HepG2 (cell line): ENCODE measurements around the gene CST4. TPM values are rescaled to one million over a fixed set of nuclear protein-coding genes. Genes with fewer than 3 reads are reported as not detected.

Experiments used
- FOSL2 ChIP-seq: sonication (generic); formaldehyde crosslinking; IDR thresholded peaks from 2 replicates; pipeline ENCODE4 v1.4.0; 2020; ENCODE audit warnings: missing genetic modification reagents
- HMGA1 ChIP-seq: sonication (generic); formaldehyde crosslinking; conservative IDR thresholded peaks from 2 replicates; pipeline ENCODE4 v1.4.0; 2020; ENCODE audit warnings: missing genetic modification reagents
- LCORL ChIP-seq, 2 experiments: fragments of 450-650 bp in 1 of 2; sonication (generic) in 1 of 2; formaldehyde crosslinking in 1 of 2; IDR thresholded peaks; 2 replicates each; pipeline versions ENCODE4 v1.5.0 to v1.6.1; 2017 to 2020; ENCODE audit warnings: antibody characterized with exemption in 1 of 2, missing genetic modification reagents in 1 of 2
- POGZ ChIP-seq: sonication (generic); formaldehyde crosslinking; IDR thresholded peaks from 2 replicates; pipeline ENCODE4 v1.4.0; 2020; ENCODE audit warnings: mild to moderate bottlenecking, missing genetic modification reagents
- SMARCC2 ChIP-seq: fragments of 450-650 bp; IDR thresholded peaks from 2 replicates; pipeline ENCODE4 v1.6.1; 2017; ENCODE audit warnings: antibody characterized with exemption, mild to moderate bottlenecking
- ZBTB1 ChIP-seq: sonication (generic); formaldehyde crosslinking; IDR thresholded peaks from 2 replicates; pipeline ENCODE4 v1.4.0; 2020; ENCODE audit warnings: missing genetic modification reagents, borderline replicate concordance
- ZFY ChIP-seq: sonication (generic); formaldehyde crosslinking; IDR thresholded peaks from 2 replicates; pipeline ENCODE4 v1.4.0; 2020; ENCODE audit warnings: missing genetic modification reagents
- ZNF619 ChIP-seq: sonication (generic); formaldehyde crosslinking; IDR thresholded peaks from 2 replicates; pipeline ENCODE4 v1.4.0; 2020; ENCODE audit warnings: mild to moderate bottlenecking, missing genetic modification reagents
- ZNF781 ChIP-seq: sonication (generic); formaldehyde crosslinking; IDR thresholded peaks from 2 replicates; pipeline ENCODE4 v1.5.1; 2020; ENCODE audit warnings: borderline replicate concordance, mild to moderate bottlenecking, missing genetic modification reagents; ENCODE audit errors: not compliant biosample characterization
- ZNF879 ChIP-seq: sonication (generic); formaldehyde crosslinking; IDR thresholded peaks from 2 replicates; pipeline ENCODE4 v1.8.1; 2023; ENCODE audit warnings: missing genetic modification reagents
- polyA plus RNA-seq, 8 experiments: library from polyadenylated mRNA; depleted of rRNA in 3 of 8; stranded (reverse) in 7 of 8; unstranded in 1 of 8; fragments of >200 nt; fragmentation: Illumina TruSeq in 4 of 8; extraction: Trizol in 4 of 8; gene quantifications; 2 replicates each; pipeline versions ENCODE4 v1.2.1 to v1.2.3, GENCODE V29; 2011 to 2016; ENCODE audit warnings: low read depth in 4 of 8, missing spikeins in 1 of 8, mixed read lengths in 1 of 8; ENCODE audit not compliant: insufficient read depth in 1 of 8
- total RNA-seq, 5 experiments: library from RNA; depleted of rRNA; stranded (reverse); fragments of >200 nt; fragmentation: Illumina TruSeq; extraction: Trizol; gene quantifications; 2 replicates each; pipeline ENCODE4 v1.2.3, GENCODE V29; 2016; ENCODE audit warnings: low read depth in 1 of 5
- TF ChIP-seq, protein P1 (sequence below): sonication (generic); formaldehyde crosslinking; IDR thresholded peaks from 2 replicates; pipeline ENCODE4 v1.4.0; 2020; ENCODE audit warnings: missing genetic modification reagents
- TF ChIP-seq, protein P2 (sequence below): conservative IDR thresholded peaks from 2 replicates; pipeline ENCODE4 v1.6.1; 2018; ENCODE audit warnings: missing genetic modification reagents
- TF ChIP-seq, protein P3 (sequence below): sonication (generic); formaldehyde crosslinking; IDR thresholded peaks from 2 replicates; pipeline ENCODE4 v1.9.0; 2021; ENCODE audit warnings: missing genetic modification reagents, borderline replicate concordance
- TF ChIP-seq, protein P4 (sequence below): sonication (generic); formaldehyde crosslinking; IDR thresholded peaks from 2 replicates; pipeline ENCODE4 v1.4.0; 2020; ENCODE audit warnings: missing genetic modification reagents
- TF ChIP-seq, protein P5 (sequence below): IDR thresholded peaks from 2 replicates; pipeline ENCODE4 v1.6.1; 2018; ENCODE audit warnings: missing genetic modification reagents

CST4 gene
- total and polyA plus RNA-seq, 2 of the 13 experiments (the other 11 are each of a cell fraction or from before 2014, with no cell fraction given) = not detected

DNA sequence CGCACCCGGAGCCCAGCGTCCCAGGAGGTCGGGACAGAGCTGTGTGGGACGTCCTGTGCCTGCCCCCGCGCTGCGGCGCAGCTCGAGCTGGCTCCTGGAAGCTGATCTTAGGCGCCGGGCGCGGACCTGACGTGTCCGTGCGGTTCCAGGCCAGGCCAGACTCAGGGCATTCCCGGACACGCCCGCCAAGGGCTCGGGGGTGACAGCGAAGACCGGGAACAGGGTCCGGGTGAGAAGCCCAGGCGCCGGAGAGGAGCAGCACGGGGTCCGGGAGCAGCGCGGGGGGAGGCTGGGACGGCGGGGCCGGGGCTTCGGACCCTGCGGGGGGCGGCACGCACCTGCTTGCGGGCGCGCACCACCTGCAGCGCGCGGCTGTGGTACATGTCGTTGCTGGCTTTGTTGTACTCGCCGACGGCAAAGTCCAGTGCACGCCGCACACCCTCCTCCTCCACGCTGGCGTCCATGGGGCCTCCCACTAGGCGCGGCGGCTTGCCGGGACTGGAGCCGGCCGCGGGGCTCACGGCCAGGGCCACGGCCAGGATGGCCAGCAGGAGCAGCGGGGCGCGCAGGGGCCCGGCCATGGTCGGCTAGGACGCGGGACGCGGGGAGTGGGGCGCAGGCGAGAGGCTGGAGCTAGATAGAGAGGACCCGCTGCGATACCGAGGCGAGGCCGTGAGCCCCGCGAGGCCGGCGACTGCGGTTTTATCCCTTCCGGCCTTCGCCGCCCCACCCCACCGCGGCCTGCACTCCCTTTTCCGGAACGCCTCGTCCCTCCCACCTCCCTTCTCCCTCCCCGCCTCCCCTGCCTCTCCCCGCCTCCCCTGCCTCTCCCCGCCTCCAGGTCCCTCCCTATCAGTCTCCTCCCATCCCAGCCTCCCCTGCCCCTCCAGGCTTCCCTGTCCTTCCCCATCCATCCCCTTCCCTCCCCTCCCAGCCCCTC, 51.3 kb downstream of the CST4 start, which contains the start of gene CST3 (continued):
- TF ChIP-seq POGZ (CRISPR knock-in tag) (peak; percentile 27; the same call in 1 of the 2 replicates), ZNF879 (CRISPR knock-in tag) (0 out of 2 replicates have a peak, but pooled peaks have one; percentile 35), FOSL2 (CRISPR knock-in tag) (peak; percentile 39; the same call in 1 of the 2 replicates), SMARCC2 (no peak), ZNF781 (peak; percentile 10), ZBTB1 (CRISPR knock-in tag) (no peak), HMGA1 (CRISPR knock-in tag) (no peak), ZNF619 (peak; percentile 99), ZFY (CRISPR knock-in tag) (peak; percentile 98), LCORL (IDR thresholded peaks at IDR 0.05) (no peak), LCORL (CRISPR knock-in tag; IDR thresholded peaks at IDR 0.05) (peak; percentile 66)
- TF ChIP-seq, protein P1, sequence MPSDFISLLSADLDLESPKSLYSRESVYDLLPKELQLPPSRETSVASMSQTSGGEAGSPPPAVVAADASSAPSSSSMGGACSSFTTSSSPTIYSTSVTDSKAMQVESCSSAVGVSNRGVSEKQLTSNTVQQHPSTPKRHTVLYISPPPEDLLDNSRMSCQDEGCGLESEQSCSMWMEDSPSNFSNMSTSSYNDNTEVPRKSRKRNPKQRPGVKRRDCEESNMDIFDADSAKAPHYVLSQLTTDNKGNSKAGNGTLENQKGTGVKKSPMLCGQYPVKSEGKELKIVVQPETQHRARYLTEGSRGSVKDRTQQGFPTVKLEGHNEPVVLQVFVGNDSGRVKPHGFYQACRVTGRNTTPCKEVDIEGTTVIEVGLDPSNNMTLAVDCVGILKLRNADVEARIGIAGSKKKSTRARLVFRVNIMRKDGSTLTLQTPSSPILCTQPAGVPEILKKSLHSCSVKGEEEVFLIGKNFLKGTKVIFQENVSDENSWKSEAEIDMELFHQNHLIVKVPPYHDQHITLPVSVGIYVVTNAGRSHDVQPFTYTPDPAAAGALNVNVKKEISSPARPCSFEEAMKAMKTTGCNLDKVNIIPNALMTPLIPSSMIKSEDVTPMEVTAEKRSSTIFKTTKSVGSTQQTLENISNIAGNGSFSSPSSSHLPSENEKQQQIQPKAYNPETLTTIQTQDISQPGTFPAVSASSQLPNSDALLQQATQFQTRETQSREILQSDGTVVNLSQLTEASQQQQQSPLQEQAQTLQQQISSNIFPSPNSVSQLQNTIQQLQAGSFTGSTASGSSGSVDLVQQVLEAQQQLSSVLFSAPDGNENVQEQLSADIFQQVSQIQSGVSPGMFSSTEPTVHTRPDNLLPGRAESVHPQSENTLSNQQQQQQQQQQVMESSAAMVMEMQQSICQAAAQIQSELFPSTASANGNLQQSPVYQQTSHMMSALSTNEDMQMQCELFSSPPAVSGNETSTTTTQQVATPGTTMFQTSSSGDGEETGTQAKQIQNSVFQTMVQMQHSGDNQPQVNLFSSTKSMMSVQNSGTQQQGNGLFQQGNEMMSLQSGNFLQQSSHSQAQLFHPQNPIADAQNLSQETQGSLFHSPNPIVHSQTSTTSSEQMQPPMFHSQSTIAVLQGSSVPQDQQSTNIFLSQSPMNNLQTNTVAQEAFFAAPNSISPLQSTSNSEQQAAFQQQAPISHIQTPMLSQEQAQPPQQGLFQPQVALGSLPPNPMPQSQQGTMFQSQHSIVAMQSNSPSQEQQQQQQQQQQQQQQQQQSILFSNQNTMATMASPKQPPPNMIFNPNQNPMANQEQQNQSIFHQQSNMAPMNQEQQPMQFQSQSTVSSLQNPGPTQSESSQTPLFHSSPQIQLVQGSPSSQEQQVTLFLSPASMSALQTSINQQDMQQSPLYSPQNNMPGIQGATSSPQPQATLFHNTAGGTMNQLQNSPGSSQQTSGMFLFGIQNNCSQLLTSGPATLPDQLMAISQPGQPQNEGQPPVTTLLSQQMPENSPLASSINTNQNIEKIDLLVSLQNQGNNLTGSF = peak; percentile 83; the same call in 1 of the 2 replicates
- TF ChIP-seq, protein P2, sequence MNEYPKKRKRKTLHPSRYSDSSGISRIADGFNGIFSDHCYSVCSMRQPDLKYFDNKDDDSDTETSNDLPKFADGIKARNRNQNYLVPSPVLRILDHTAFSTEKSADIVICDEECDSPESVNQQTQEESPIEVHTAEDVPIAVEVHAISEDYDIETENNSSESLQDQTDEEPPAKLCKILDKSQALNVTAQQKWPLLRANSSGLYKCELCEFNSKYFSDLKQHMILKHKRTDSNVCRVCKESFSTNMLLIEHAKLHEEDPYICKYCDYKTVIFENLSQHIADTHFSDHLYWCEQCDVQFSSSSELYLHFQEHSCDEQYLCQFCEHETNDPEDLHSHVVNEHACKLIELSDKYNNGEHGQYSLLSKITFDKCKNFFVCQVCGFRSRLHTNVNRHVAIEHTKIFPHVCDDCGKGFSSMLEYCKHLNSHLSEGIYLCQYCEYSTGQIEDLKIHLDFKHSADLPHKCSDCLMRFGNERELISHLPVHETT = peak; percentile 70; the same call in 1 of the 2 replicates
- TF ChIP-seq, protein P3, sequence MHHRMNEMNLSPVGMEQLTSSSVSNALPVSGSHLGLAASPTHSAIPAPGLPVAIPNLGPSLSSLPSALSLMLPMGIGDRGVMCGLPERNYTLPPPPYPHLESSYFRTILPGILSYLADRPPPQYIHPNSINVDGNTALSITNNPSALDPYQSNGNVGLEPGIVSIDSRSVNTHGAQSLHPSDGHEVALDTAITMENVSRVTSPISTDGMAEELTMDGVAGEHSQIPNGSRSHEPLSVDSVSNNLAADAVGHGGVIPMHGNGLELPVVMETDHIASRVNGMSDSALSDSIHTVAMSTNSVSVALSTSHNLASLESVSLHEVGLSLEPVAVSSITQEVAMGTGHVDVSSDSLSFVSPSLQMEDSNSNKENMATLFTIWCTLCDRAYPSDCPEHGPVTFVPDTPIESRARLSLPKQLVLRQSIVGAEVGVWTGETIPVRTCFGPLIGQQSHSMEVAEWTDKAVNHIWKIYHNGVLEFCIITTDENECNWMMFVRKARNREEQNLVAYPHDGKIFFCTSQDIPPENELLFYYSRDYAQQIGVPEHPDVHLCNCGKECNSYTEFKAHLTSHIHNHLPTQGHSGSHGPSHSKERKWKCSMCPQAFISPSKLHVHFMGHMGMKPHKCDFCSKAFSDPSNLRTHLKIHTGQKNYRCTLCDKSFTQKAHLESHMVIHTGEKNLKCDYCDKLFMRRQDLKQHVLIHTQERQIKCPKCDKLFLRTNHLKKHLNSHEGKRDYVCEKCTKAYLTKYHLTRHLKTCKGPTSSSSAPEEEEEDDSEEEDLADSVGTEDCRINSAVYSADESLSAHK (CRISPR knock-in tag) = 0 out of 2 replicates have a peak, but pooled peaks have one; percentile 50
- TF ChIP-seq, protein P4, sequence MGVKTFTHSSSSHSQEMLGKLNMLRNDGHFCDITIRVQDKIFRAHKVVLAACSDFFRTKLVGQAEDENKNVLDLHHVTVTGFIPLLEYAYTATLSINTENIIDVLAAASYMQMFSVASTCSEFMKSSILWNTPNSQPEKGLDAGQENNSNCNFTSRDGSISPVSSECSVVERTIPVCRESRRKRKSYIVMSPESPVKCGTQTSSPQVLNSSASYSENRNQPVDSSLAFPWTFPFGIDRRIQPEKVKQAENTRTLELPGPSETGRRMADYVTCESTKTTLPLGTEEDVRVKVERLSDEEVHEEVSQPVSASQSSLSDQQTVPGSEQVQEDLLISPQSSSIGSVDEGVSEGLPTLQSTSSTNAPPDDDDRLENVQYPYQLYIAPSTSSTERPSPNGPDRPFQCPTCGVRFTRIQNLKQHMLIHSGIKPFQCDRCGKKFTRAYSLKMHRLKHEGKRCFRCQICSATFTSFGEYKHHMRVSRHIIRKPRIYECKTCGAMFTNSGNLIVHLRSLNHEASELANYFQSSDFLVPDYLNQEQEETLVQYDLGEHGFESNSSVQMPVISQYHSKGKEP = peak; percentile 64; the same call in 1 of the 2 replicates
- TF ChIP-seq, protein P5, sequence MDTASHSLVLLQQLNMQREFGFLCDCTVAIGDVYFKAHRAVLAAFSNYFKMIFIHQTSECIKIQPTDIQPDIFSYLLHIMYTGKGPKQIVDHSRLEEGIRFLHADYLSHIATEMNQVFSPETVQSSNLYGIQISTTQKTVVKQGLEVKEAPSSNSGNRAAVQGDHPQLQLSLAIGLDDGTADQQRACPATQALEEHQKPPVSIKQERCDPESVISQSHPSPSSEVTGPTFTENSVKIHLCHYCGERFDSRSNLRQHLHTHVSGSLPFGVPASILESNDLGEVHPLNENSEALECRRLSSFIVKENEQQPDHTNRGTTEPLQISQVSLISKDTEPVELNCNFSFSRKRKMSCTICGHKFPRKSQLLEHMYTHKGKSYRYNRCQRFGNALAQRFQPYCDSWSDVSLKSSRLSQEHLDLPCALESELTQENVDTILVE (CRISPR knock-in tag) = peak; percentile 14; the same call in 1 of the 2 replicates
